OCI-LY7 (cell line): Measurements from ENCODE around the gene ACYP2.

ENCODE experiments used
- EZH2phosphoT487 ChIP-seq: fragments of 200-600 bp; sonication (generic); IDR thresholded peaks from 2 replicates; pipeline ENCODE4 v1.6.1; 2018; ENCODE audit warnings: low read depth, borderline replicate concordance, mild to moderate bottlenecking, mixed run types, antibody characterized with exemption, low read length, moderate library complexity, mixed read lengths
- TF ChIP-seq, protein P1 (sequence below): fragments of 200-600 bp; sonication (generic); conservative IDR thresholded peaks from 2 replicates; pipeline ENCODE4 v1.5.1; 2014; ENCODE audit warnings: mild to moderate bottlenecking, antibody characterized with exemption, low read length, moderate library complexity, mixed read lengths

- TF ChIP-seq, protein P1, sequence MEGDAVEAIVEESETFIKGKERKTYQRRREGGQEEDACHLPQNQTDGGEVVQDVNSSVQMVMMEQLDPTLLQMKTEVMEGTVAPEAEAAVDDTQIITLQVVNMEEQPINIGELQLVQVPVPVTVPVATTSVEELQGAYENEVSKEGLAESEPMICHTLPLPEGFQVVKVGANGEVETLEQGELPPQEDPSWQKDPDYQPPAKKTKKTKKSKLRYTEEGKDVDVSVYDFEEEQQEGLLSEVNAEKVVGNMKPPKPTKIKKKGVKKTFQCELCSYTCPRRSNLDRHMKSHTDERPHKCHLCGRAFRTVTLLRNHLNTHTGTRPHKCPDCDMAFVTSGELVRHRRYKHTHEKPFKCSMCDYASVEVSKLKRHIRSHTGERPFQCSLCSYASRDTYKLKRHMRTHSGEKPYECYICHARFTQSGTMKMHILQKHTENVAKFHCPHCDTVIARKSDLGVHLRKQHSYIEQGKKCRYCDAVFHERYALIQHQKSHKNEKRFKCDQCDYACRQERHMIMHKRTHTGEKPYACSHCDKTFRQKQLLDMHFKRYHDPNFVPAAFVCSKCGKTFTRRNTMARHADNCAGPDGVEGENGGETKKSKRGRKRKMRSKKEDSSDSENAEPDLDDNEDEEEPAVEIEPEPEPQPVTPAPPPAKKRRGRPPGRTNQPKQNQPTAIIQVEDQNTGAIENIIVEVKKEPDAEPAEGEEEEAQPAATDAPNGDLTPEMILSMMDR: no peak
- TF ChIP-seq EZH2phosphoT487: no peak
These were observed 155.8 kb downstream of the ACYP2 start for GRCh38 chr2:54271189-54271588.
